ENCODE data around the gene RGL4.

GRCh38 chr22:23714596-23715578 is 24.1 kb downstream of the RGL4 start:
- TF ChIP-seq, protein P1, sequence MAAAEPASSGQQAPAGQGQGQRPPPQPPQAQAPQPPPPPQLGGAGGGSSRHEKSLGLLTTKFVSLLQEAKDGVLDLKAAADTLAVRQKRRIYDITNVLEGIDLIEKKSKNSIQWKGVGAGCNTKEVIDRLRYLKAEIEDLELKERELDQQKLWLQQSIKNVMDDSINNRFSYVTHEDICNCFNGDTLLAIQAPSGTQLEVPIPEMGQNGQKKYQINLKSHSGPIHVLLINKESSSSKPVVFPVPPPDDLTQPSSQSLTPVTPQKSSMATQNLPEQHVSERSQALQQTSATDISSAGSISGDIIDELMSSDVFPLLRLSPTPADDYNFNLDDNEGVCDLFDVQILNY (CRISPR knock-in tag; conservative IDR thresholded peaks at IDR 0.05): no peak
- TF ChIP-seq, protein P2, sequence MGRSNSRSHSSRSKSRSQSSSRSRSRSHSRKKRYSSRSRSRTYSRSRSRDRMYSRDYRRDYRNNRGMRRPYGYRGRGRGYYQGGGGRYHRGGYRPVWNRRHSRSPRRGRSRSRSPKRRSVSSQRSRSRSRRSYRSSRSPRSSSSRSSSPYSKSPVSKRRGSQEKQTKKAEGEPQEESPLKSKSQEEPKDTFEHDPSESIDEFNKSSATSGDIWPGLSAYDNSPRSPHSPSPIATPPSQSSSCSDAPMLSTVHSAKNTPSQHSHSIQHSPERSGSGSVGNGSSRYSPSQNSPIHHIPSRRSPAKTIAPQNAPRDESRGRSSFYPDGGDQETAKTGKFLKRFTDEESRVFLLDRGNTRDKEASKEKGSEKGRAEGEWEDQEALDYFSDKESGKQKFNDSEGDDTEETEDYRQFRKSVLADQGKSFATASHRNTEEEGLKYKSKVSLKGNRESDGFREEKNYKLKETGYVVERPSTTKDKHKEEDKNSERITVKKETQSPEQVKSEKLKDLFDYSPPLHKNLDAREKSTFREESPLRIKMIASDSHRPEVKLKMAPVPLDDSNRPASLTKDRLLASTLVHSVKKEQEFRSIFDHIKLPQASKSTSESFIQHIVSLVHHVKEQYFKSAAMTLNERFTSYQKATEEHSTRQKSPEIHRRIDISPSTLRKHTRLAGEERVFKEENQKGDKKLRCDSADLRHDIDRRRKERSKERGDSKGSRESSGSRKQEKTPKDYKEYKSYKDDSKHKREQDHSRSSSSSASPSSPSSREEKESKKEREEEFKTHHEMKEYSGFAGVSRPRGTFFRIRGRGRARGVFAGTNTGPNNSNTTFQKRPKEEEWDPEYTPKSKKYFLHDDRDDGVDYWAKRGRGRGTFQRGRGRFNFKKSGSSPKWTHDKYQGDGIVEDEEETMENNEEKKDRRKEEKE (IDR thresholded peaks at IDR 0.05): no peak
- TF ChIP-seq YY1 (IDR thresholded peaks at IDR 0.05; ENCODE audit: insufficient read depth, insufficient replicate concordance, low read depth, low read length) (no peak), CREM (IDR thresholded peaks at IDR 0.05) (no peak), CREM (CRISPR knock-in tag; IDR thresholded peaks at IDR 0.05) (no peak), MAZ (IDR thresholded peaks at IDR 0.05; ENCODE audit: borderline replicate concordance, low read depth, low read length) (no peak), MAZ (CRISPR knock-in tag; IDR thresholded peaks at IDR 0.05; ENCODE audit: low read depth) (no peak), ZNF33A (CRISPR knock-in tag; IDR thresholded peaks at IDR 0.05; ENCODE audit: borderline replicate concordance) (no peak), ZBTB26 (CRISPR knock-in tag; IDR thresholded peaks at IDR 0.05; ENCODE audit: borderline replicate concordance) (no peak), ZKSCAN5 (CRISPR knock-in tag; IDR thresholded peaks at IDR 0.05) (no peak), RAD51 (IDR thresholded peaks at IDR 0.05; ENCODE audit: borderline replicate concordance) (no peak), HHEX (CRISPR knock-in tag; IDR thresholded peaks at IDR 0.05) (no peak), ZNF567 (CRISPR knock-in tag; IDR thresholded peaks at IDR 0.05; ENCODE audit: borderline replicate concordance) (no peak), SIN3A (IDR thresholded peaks at IDR 0.05; ENCODE audit: borderline replicate concordance, low read depth, low read length) (no peak)
- TF ChIP-seq, protein P3, sequence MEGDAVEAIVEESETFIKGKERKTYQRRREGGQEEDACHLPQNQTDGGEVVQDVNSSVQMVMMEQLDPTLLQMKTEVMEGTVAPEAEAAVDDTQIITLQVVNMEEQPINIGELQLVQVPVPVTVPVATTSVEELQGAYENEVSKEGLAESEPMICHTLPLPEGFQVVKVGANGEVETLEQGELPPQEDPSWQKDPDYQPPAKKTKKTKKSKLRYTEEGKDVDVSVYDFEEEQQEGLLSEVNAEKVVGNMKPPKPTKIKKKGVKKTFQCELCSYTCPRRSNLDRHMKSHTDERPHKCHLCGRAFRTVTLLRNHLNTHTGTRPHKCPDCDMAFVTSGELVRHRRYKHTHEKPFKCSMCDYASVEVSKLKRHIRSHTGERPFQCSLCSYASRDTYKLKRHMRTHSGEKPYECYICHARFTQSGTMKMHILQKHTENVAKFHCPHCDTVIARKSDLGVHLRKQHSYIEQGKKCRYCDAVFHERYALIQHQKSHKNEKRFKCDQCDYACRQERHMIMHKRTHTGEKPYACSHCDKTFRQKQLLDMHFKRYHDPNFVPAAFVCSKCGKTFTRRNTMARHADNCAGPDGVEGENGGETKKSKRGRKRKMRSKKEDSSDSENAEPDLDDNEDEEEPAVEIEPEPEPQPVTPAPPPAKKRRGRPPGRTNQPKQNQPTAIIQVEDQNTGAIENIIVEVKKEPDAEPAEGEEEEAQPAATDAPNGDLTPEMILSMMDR (CRISPR knock-in tag; IDR thresholded peaks at IDR 0.05): peak; percentile 33
